SK-N-SH (cell line): ENCODE measurements around the gene OSBPL10.

Experiments
- ELF1 ChIP-seq: IDR thresholded peaks from 2 replicates; pipeline ENCODE4 v1.4.0; 2012
- EP300 ChIP-seq, 2 experiments: IDR thresholded peaks; 2 replicates each; pipeline versions ENCODE4 v1.4.0 to v1.6.1; 2012; ENCODE audit warnings: borderline replicate concordance in 1 of 2, low read depth in 1 of 2, low read length in 1 of 2
- GABPA ChIP-seq: IDR thresholded peaks from 2 replicates; pipeline ENCODE4 v1.4.0; 2012; ENCODE audit warnings: low read depth, mild to moderate bottlenecking
- POLR2AphosphoS5 ChIP-seq: IDR thresholded peaks from 2 replicates; pipeline ENCODE4 v1.6.1; 2012; ENCODE audit warnings: low read depth, low read length
- SIN3A ChIP-seq: IDR thresholded peaks from 2 replicates; pipeline ENCODE4 v1.6.1; 2012; ENCODE audit warnings: low read depth, mild to moderate bottlenecking, low read length, moderate library complexity, borderline replicate concordance
- TCF12 ChIP-seq: IDR thresholded peaks from 2 replicates; pipeline ENCODE4 v1.4.0; 2012
- YY1 ChIP-seq: IDR thresholded peaks from 2 replicates; pipeline ENCODE4 v1.4.0; 2012; ENCODE audit warnings: low read depth, mild to moderate bottlenecking
- TF ChIP-seq, protein P1 (sequence below): fragments of 200-600 bp; sonication (generic); IDR thresholded peaks from 2 replicates; pipeline ENCODE4 v1.6.1; 2017; ENCODE audit warnings: antibody characterized with exemption, mild to moderate bottlenecking, moderate library complexity
- TF ChIP-seq, protein P2 (sequence below): IDR thresholded peaks from 2 replicates; pipeline ENCODE4 v1.6.1; 2012; ENCODE audit warnings: mild to moderate bottlenecking, low read depth, low read length, moderate library complexity
- TF ChIP-seq, protein P3 (sequence below): fragments of 150-350 bp; IDR thresholded peaks from 2 replicates; pipeline ENCODE4 v1.6.1; 2017; ENCODE audit warnings: antibody characterized with exemption, low read length, low read depth, borderline replicate concordance
- TF ChIP-seq, protein P4 (sequence below): IDR thresholded peaks from 2 replicates; pipeline ENCODE4 v1.4.0; 2012; ENCODE audit warnings: low read depth
- TF ChIP-seq, protein P5 (sequence below): fragments of 150-350 bp; IDR thresholded peaks from 2 replicates; pipeline ENCODE4 v1.6.1; 2016; ENCODE audit warnings: mild to moderate bottlenecking, low read depth, low read length
- TF ChIP-seq, protein P6 (sequence below): IDR thresholded peaks from 2 replicates; pipeline ENCODE4 v1.4.0; 2012; ENCODE audit warnings: low read depth, borderline replicate concordance

DNA sequence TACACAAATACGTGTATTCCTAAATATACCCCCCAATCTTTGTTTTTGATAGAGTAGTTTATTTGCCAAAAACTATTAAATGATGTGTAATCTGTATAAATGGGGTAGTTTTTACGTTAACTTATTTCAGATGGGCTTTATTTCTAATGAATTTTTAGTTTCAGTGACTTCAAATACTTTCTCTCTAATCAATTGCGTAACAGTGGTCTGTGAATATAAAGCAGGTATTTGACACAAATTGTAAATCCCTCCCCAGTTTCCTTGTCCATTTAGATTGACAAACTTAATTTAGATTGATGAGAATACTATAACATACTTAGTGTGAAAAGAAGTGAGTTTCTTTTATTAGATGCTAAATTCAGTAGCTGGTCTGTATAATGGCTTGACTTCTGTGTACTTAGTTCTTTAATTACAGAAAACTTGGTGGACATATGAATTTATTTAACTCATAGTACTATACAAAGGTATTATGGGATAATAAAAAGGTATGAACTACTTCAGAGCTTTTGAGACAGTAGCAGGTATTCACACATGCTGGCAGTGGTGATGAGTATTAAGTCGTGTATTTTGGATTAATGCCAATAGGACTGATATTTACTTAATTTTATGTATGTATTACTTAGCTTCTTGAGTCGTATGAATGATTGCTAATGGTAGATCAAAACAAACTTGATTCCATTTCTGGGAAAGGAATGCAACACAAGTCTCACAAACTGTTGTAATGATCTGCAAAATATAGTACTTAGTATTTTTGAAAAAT, 366.7 kb downstream of the OSBPL10 start:
- TF ChIP-seq POLR2AphosphoS5 (no peak), TCF12 (no peak), YY1 (no peak), EP300 (IDR thresholded peaks at IDR 0.05; ENCODE audit: borderline replicate concordance in 1 of 2, low read depth in 1 of 2, low read length in 1 of 2) (no peak), GABPA (no peak), ELF1 (no peak), SIN3A (no peak)
- TF ChIP-seq, protein P1, sequence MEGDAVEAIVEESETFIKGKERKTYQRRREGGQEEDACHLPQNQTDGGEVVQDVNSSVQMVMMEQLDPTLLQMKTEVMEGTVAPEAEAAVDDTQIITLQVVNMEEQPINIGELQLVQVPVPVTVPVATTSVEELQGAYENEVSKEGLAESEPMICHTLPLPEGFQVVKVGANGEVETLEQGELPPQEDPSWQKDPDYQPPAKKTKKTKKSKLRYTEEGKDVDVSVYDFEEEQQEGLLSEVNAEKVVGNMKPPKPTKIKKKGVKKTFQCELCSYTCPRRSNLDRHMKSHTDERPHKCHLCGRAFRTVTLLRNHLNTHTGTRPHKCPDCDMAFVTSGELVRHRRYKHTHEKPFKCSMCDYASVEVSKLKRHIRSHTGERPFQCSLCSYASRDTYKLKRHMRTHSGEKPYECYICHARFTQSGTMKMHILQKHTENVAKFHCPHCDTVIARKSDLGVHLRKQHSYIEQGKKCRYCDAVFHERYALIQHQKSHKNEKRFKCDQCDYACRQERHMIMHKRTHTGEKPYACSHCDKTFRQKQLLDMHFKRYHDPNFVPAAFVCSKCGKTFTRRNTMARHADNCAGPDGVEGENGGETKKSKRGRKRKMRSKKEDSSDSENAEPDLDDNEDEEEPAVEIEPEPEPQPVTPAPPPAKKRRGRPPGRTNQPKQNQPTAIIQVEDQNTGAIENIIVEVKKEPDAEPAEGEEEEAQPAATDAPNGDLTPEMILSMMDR = no peak
- TF ChIP-seq, protein P2, sequence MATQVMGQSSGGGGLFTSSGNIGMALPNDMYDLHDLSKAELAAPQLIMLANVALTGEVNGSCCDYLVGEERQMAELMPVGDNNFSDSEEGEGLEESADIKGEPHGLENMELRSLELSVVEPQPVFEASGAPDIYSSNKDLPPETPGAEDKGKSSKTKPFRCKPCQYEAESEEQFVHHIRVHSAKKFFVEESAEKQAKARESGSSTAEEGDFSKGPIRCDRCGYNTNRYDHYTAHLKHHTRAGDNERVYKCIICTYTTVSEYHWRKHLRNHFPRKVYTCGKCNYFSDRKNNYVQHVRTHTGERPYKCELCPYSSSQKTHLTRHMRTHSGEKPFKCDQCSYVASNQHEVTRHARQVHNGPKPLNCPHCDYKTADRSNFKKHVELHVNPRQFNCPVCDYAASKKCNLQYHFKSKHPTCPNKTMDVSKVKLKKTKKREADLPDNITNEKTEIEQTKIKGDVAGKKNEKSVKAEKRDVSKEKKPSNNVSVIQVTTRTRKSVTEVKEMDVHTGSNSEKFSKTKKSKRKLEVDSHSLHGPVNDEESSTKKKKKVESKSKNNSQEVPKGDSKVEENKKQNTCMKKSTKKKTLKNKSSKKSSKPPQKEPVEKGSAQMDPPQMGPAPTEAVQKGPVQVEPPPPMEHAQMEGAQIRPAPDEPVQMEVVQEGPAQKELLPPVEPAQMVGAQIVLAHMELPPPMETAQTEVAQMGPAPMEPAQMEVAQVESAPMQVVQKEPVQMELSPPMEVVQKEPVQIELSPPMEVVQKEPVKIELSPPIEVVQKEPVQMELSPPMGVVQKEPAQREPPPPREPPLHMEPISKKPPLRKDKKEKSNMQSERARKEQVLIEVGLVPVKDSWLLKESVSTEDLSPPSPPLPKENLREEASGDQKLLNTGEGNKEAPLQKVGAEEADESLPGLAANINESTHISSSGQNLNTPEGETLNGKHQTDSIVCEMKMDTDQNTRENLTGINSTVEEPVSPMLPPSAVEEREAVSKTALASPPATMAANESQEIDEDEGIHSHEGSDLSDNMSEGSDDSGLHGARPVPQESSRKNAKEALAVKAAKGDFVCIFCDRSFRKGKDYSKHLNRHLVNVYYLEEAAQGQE = no peak
- TF ChIP-seq, protein P3, sequence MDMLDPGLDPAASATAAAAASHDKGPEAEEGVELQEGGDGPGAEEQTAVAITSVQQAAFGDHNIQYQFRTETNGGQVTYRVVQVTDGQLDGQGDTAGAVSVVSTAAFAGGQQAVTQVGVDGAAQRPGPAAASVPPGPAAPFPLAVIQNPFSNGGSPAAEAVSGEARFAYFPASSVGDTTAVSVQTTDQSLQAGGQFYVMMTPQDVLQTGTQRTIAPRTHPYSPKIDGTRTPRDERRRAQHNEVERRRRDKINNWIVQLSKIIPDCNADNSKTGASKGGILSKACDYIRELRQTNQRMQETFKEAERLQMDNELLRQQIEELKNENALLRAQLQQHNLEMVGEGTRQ = no peak
- TF ChIP-seq, protein P4, sequence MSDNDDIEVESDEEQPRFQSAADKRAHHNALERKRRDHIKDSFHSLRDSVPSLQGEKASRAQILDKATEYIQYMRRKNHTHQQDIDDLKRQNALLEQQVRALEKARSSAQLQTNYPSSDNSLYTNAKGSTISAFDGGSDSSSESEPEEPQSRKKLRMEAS = no peak
- TF ChIP-seq, protein P5, sequence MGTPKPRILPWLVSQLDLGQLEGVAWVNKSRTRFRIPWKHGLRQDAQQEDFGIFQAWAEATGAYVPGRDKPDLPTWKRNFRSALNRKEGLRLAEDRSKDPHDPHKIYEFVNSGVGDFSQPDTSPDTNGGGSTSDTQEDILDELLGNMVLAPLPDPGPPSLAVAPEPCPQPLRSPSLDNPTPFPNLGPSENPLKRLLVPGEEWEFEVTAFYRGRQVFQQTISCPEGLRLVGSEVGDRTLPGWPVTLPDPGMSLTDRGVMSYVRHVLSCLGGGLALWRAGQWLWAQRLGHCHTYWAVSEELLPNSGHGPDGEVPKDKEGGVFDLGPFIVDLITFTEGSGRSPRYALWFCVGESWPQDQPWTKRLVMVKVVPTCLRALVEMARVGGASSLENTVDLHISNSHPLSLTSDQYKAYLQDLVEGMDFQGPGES = no peak
- TF ChIP-seq, protein P6, sequence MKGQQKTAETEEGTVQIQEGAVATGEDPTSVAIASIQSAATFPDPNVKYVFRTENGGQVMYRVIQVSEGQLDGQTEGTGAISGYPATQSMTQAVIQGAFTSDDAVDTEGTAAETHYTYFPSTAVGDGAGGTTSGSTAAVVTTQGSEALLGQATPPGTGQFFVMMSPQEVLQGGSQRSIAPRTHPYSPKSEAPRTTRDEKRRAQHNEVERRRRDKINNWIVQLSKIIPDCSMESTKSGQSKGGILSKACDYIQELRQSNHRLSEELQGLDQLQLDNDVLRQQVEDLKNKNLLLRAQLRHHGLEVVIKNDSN = no peak
